Fibroblast of lung (primary cell): Measurements from ENCODE around the gene MACROH2A2. TPM values are rescaled to one million over a fixed set of nuclear protein-coding genes. Genes with fewer than 3 reads are reported as not detected.
A peak's percentile ranks its signal among the peaks of the same experiment; 100 is the strongest.

Source experiments
- DNase-seq, 2 donors: peaks; one replicate each; pipeline versions ENCODE4 v3.0.0 to v3.0.0-alpha.2; 2010; ENCODE audit warnings: low read depth in 2 of 2
- H2AFZ ChIP-seq: 2 replicates; pipeline ENCODE4 v1.5.1; 2012; ENCODE audit warnings: low read length, control low read depth, inconsistent platforms
- H3K27ac ChIP-seq: 2 replicates; pipeline ENCODE4 v1.5.1; 2011; ENCODE audit warnings: low read length, control low read depth; ENCODE audit not compliant: insufficient read depth
- H3K27me3 ChIP-seq: 2 replicates; pipeline ENCODE4 v1.5.1; 2011; ENCODE audit warnings: mild to moderate bottlenecking, low read length; ENCODE audit not compliant: control insufficient read depth, insufficient read depth
- H3K36me3 ChIP-seq: 2 replicates; pipeline ENCODE4 v1.5.1; 2011; ENCODE audit warnings: low read length; ENCODE audit not compliant: control insufficient read depth, insufficient read depth
- H3K4me1 ChIP-seq: 2 replicates; pipeline ENCODE4 v1.5.1; 2011; ENCODE audit warnings: low read length; ENCODE audit not compliant: control insufficient read depth, insufficient read depth; ENCODE audit errors: extremely low read depth
- H3K4me2 ChIP-seq: 2 replicates; pipeline ENCODE4 v1.5.1; 2011; ENCODE audit warnings: low read length, control low read depth; ENCODE audit not compliant: insufficient read depth; ENCODE audit errors: extremely low read depth
- H3K4me3 ChIP-seq, 4 experiments: fragments of 200-600 bp in 1 of 4; sonication (generic) in 1 of 4; replicated peaks in 1 of 4; 2 replicates each; pipeline ENCODE4 v1.5.1; 2011 to 2016; ENCODE audit warnings: low read length in 4 of 4, low read depth in 3 of 4, mild to moderate bottlenecking in 3 of 4, control low read depth in 2 of 4, inconsistent platforms in 1 of 4, mixed read lengths in 1 of 4; ENCODE audit not compliant: insufficient read depth in 1 of 4; ENCODE audit errors: control extremely low read depth in 1 of 4
- H3K79me2 ChIP-seq: 2 replicates; pipeline ENCODE4 v1.5.1; 2012; ENCODE audit warnings: mild to moderate bottlenecking, low read length, inconsistent platforms; ENCODE audit not compliant: control insufficient read depth, insufficient read depth
- H3K9ac ChIP-seq: 2 replicates; pipeline ENCODE4 v1.5.1; 2011; ENCODE audit warnings: mild to moderate bottlenecking, low read length, control low read depth; ENCODE audit not compliant: insufficient read depth
- H3K9me3 ChIP-seq: 2 replicates; pipeline ENCODE4 v1.5.1; 2012; ENCODE audit warnings: low read depth, low read length; ENCODE audit not compliant: control insufficient read depth, insufficient read depth
- H4K20me1 ChIP-seq: 2 replicates; pipeline ENCODE4 v1.5.1; 2011; ENCODE audit warnings: low read length; ENCODE audit not compliant: control insufficient read depth, insufficient read depth; ENCODE audit errors: extremely low read depth
- EZH2 ChIP-seq: IDR thresholded peaks from 2 replicates; pipeline ENCODE4 v1.5.1; 2012; ENCODE audit warnings: low read length, control low read depth, mild to moderate bottlenecking; ENCODE audit errors: missing control alignments
- polyA plus RNA-seq, 2 donors: library from polyadenylated mRNA; depleted of rRNA in 1 of 2; stranded (reverse) in 1 of 2; unstranded in 1 of 2; fragments of >200 nt; gene quantifications; 2 replicates each; pipeline ENCODE4 v1.2.1, GENCODE V29; 2011 to 2012; ENCODE audit warnings: missing spikeins in 1 of 2
- total RNA-seq: library from RNA; depleted of rRNA; stranded (reverse); fragments of >200 nt; gene quantifications from 2 replicates; pipeline ENCODE4 v1.2.1, GENCODE V29; 2014
- TF ChIP-seq, protein P1 (sequence below), 2 donors: IDR thresholded peaks in 1 of 2; conservative IDR thresholded peaks in 1 of 2; 1 replicate in 1 of 2; 2 replicates in 1 of 2; pipeline ENCODE4 v1.5.1; 2011 to 2012; ENCODE audit warnings: low read length in 2 of 2, control low read depth in 1 of 2, inconsistent platforms in 1 of 2, low read depth in 1 of 2, mild to moderate bottlenecking in 1 of 2

Gene MACROH2A2
- total and polyA plus RNA-seq, 2 donors (not counting 1 experiment from before 2014, with no cell fraction given) = 9.2 to 12.1 TPM

DNA sequence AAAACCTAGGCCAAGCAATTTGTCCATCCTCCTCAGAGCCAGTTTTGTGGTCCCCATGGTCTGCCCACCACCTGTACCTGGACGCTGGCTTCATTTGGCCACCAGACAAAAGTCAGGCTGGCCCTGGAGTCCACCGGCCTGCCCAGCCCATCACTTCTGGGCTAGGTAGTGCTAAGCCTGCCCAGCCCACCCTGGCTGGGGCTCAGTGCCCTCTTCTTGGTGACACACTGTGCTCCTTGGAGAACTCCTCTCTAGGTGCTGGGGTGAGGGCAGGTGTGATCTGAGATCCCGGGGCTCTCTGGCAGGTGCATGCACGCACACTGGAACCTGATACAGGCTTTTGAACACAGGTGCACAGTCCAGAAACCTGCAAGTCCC, 78.9 kb downstream of the MACROH2A2 start:
- DNase-seq = no peak
- no peaks in the 10 kb centered on the region for H3K27me3 ChIP-seq
- no peak overlapping the region for H3K9ac ChIP-seq
- H2AFZ ChIP-seq = no peak overlapping the region
- no peak for TF ChIP-seq EZH2
- TF ChIP-seq, protein P1, sequence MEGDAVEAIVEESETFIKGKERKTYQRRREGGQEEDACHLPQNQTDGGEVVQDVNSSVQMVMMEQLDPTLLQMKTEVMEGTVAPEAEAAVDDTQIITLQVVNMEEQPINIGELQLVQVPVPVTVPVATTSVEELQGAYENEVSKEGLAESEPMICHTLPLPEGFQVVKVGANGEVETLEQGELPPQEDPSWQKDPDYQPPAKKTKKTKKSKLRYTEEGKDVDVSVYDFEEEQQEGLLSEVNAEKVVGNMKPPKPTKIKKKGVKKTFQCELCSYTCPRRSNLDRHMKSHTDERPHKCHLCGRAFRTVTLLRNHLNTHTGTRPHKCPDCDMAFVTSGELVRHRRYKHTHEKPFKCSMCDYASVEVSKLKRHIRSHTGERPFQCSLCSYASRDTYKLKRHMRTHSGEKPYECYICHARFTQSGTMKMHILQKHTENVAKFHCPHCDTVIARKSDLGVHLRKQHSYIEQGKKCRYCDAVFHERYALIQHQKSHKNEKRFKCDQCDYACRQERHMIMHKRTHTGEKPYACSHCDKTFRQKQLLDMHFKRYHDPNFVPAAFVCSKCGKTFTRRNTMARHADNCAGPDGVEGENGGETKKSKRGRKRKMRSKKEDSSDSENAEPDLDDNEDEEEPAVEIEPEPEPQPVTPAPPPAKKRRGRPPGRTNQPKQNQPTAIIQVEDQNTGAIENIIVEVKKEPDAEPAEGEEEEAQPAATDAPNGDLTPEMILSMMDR (conservative IDR thresholded peaks at IDR 0.05 in 1 of 2, IDR thresholded peaks at IDR 0.05 in 1 of 2; ENCODE audit: low read depth in 1 of 2, low read length in 2 of 2) = no peak
- peaks cover 2% of the 10 kb centered on the region for H3K79me2 ChIP-seq
- H3K9me3 ChIP-seq = no peaks in the 10 kb centered on the region
- H3K4me3 ChIP-seq = peak overlapping the region in 3 of 4 experiments; percentile 58 to 69 (median 68)
- H3K27ac ChIP-seq = peak overlapping the region; percentile 53
- H3K36me3 ChIP-seq = no peaks in the 10 kb centered on the region
- H3K4me1 ChIP-seq = peaks cover 10% of the 10 kb centered on the region
- no peaks in the 10 kb centered on the region for H4K20me1 ChIP-seq
- peak overlapping the region; percentile 55 for H3K4me2 ChIP-seq

DNA sequence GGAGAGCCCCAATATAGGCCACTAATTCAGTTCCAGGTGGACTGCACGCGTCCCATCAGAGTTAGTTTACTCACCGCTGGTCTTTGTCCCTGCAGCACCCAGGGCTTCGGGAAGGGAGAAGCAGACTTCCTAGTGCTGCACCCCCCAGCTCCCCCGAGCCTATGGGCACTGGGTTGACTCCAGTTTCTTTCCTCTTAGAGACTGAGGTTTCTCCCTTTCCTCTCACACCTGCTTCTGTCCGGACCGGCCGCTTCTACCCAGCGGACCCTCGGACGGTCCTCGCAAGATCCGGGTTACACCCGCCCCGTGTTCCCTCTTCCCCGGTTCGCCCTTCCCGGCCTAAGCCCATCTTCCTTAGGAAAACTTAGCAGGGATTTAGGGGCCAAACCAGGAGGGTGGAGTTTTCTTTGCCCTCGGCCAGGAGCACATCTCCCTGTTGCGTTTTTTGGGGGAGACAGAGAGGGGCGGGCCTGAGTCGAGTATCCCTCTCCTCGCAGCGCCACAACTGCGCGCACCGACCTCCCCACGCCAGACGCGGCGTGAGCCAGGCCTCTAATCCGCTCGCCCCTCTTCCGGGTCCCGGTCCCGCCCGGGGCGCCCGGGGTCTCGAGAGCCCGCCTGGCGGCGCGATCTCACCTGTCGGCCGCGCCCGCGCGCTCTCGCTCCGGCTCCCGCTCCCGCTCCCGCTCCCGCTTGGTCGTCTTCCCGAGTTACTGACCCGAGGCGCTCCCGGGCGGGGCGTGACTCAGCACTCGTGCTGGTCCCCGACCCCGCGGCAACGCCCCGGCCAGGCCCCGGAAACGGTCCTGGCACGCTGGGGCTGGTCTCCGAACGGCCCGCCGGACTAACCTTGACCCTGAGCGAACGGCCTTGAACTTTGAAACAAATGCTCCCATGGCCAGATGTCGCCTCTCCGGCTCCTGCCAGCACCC, 79.7 kb downstream of the MACROH2A2 start, which contains the start of gene AIFM2:
TSS of gene AIFM2 (minus strand) at position 728 of the 932 bp plus-strand sequence. CDS start 8,741 bp downstream, outside the sequence.
- Histone ChIP-seq H3K9ac (peak within 1 kb of the TSS; percentile 72), H3K9me3 (no peaks in the 10 kb centered on the region), H3K4me1 (peaks cover 10% of the 10 kb centered on the region), H3K27ac (peak within 1 kb of the TSS; percentile 68), H2AFZ (peak within 1 kb of the TSS; percentile 55), H3K27me3 (no peaks in the 10 kb centered on the region), H3K36me3 (no peaks in the 10 kb centered on the region), H4K20me1 (no peaks in the 10 kb centered on the region), H3K4me3 (peak within 1 kb of the TSS; percentile 40 to 69 (median 63)), H3K79me2 (peaks cover 2% of the 10 kb centered on the region), H3K4me2 (peak within 1 kb of the TSS; percentile 55)
- DNase-seq = peak; percentile 67 to 71
- TF ChIP-seq, protein P1 (conservative IDR thresholded peaks at IDR 0.05 in 1 of 2, IDR thresholded peaks at IDR 0.05 in 1 of 2; ENCODE audit: low read depth in 1 of 2, low read length in 2 of 2) = no peak
- TF ChIP-seq EZH2 = no peak

DNA sequence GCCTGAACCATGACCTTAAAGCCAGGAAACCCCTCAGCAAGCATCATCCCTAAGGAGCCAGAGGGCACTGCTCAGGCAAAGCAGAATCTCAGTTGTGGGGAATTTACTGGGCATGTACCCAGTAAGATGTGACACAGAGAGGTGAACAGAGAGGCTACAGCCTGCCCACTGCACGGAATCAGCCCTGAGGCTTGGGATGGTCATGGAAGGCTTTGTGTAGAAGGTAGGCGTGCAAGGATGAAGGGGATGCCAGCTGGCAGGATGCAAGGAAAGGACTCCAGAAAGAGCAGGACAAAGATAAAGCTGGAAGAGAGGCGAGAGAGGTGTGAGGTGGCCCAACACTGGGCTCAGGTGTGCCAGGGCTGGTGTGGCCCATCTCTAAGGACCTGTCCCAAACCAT, 82.4 kb downstream of the MACROH2A2 start:
- peaks cover 2% of the 10 kb centered on the region for H3K79me2 ChIP-seq
- no peak overlapping the region for H3K27ac ChIP-seq
- H3K27me3 ChIP-seq = no peaks in the 10 kb centered on the region
- DNase-seq = no peak
- no peak overlapping the region for H3K4me3 ChIP-seq
- no peak overlapping the region for H2AFZ ChIP-seq
- H3K4me2 ChIP-seq = no peak overlapping the region
- no peak for TF ChIP-seq EZH2
- TF ChIP-seq, protein P1 (conservative IDR thresholded peaks at IDR 0.05 in 1 of 2, IDR thresholded peaks at IDR 0.05 in 1 of 2; ENCODE audit: low read depth in 1 of 2, low read length in 2 of 2) = no peak
- H3K9me3 ChIP-seq = no peaks in the 10 kb centered on the region
- no peaks in the 10 kb centered on the region for H3K36me3 ChIP-seq
- no peak overlapping the region for H3K9ac ChIP-seq
- H4K20me1 ChIP-seq = no peaks in the 10 kb centered on the region
- peaks cover 10% of the 10 kb centered on the region for H3K4me1 ChIP-seq
